GM12878 (cell line): ENCODE measurements around the gene BCR. TPM values are rescaled to one million over a fixed set of nuclear protein-coding genes. Genes with fewer than 3 reads are reported as not detected.

Source experiments
- ATAC-seq: fragments of 200-7000 bp; cut with Tn5 transposase; 3 replicates; pipeline ENCODE4 v1.9.1; 2020; ENCODE audit warnings: mild to moderate bottlenecking, moderate library complexity
- BruUV-seq: library from RNA; stranded (reverse); fragments of 400-500 nt; replicated peaks from 2 replicates; lab custom pipeline; 2021; lab: Mats Ljungman, UMichigan
- CTCF ChIA-PET: fragments of 300-600 bp; sonication (Branson Sonifier 250); formaldehyde crosslinking; extraction: SDS; loops from one replicate; lab custom pipeline; 2021; ENCODE audit warnings: inconsistent platforms; lab: Yijun Ruan, JAX
- POLR2A ChIA-PET: fragments of 350-600 bp; formaldehyde crosslinking; extraction: SDS; loops from one replicate; lab custom pipeline; 2021; ENCODE audit warnings: inconsistent platforms; lab: Charles Lee
- RAD21 ChIA-PET: fragments of 300-600 bp; sonication (Branson Sonifier 250); formaldehyde crosslinking; loops from one replicate; lab custom pipeline; 2023; ENCODE audit warnings: antibody characterized with exemption; ENCODE audit not compliant: unreplicated experiment; lab: Charles Lee
- SMC1A ChIA-PET: fragments of 300-600 bp; sonication (Branson Sonifier 250); formaldehyde crosslinking; loops from one replicate; lab custom pipeline; 2023; ENCODE audit not compliant: unreplicated experiment, uncharacterized antibody; lab: Charles Lee
- DNase-seq: peaks from one replicate; pipeline ENCODE4 v3.0.0-alpha.2; 2011; ENCODE audit warnings: low read depth, low spot score
- FAIRE-seq: peaks from 3 replicates; lab custom pipeline; 2011; peaks lifted over from hg19 to GRCh38; lab: Jason Lieb, UNC
- H2AFZ ChIP-seq: 2 replicates; pipeline ENCODE4 v1.6.0; 2011; ENCODE audit warnings: low read depth, low read length, control low read depth; ENCODE audit not compliant: control insufficient read depth
- H3K27ac ChIP-seq: 2 replicates; pipeline ENCODE4 v1.5.1; 2011; ENCODE audit warnings: control low read depth; ENCODE audit not compliant: control insufficient read depth, insufficient read depth
- H3K27me3 ChIP-seq, 2 experiments: replicated peaks in 1 of 2; 2 replicates each; pipeline versions ENCODE4 v1.6.0 to v1.6.1; 2011; ENCODE audit warnings: low read length in 1 of 2; ENCODE audit not compliant: control insufficient read depth in 2 of 2, insufficient read depth in 2 of 2
- H3K36me3 ChIP-seq, 2 experiments: 2 replicates each; pipeline ENCODE4 v1.5.1; 2011; ENCODE audit warnings: low read length in 1 of 2; ENCODE audit not compliant: control insufficient read depth in 2 of 2, insufficient read depth in 2 of 2
- H3K4me1 ChIP-seq: 2 replicates; pipeline ENCODE4 v1.6.1; 2011; ENCODE audit warnings: mild to moderate bottlenecking, low read length, moderate library complexity, mixed read lengths; ENCODE audit not compliant: control insufficient read depth, insufficient read depth
- H3K4me2 ChIP-seq: 2 replicates; pipeline ENCODE4 v1.6.0; 2011; ENCODE audit warnings: control low read depth; ENCODE audit not compliant: control insufficient read depth, insufficient read depth
- H3K4me3 ChIP-seq: fragments of 200-600 bp; sonication (generic); 2 replicates; pipeline ENCODE4 v1.5.1; 2016
- H3K79me2 ChIP-seq: 2 replicates; pipeline ENCODE4 v1.6.0; 2011; ENCODE audit warnings: low read length; ENCODE audit not compliant: control insufficient read depth, insufficient read depth
- H3K9ac ChIP-seq: 2 replicates; pipeline ENCODE4 v1.8.0; 2011; ENCODE audit warnings: low read length, control low read depth, mixed read lengths; ENCODE audit not compliant: control insufficient read depth, insufficient read depth
- H3K9me3 ChIP-seq: replicated peaks from 3 replicates; pipeline ENCODE4 v1.5.1; 2011; ENCODE audit warnings: mild to moderate bottlenecking, low read length; ENCODE audit not compliant: control insufficient read depth, insufficient read depth
- H4K20me1 ChIP-seq: 2 replicates; pipeline ENCODE4 v1.6.0; 2011; ENCODE audit not compliant: control insufficient read depth, insufficient read depth
- RAD51 ChIP-seq: fragments of 450-650 bp; IDR thresholded peaks from 2 replicates; pipeline ENCODE4 v1.6.1; 2016; ENCODE audit warnings: moderate library complexity, mild to moderate bottlenecking, inconsistent platforms
- SMAD5 ChIP-seq: IDR thresholded peaks from 2 replicates; pipeline ENCODE4 v1.6.1; 2016; ENCODE audit warnings: antibody characterized with exemption, low read depth
- ZNF24 ChIP-seq: fragments of 450-650 bp; IDR thresholded peaks from 2 replicates; pipeline ENCODE4 v1.6.1; 2017; ENCODE audit warnings: antibody characterized with exemption, mild to moderate bottlenecking
- whole genome bisulfite sequencing: methylation state at CpG from one replicate; pipeline ENCODE4 v1.1.6; 2016; ENCODE audit warnings: low lambda C conversion rate; ENCODE audit not compliant: insufficient replicate concordance, insufficient coverage; ENCODE audit errors: missing lambda C conversion rate; 5-methylcytosine and 5-hydroxymethylcytosine counted together
- in situ Hi-C: fragments of 300-500 bp; cut with MboI; formaldehyde crosslinking; loops from 9 replicates; pipeline ENCODE4 v1.14.3; 2018; ENCODE audit warnings: mixed read lengths
- intact Hi-C: fragments of 100-400 bp; cut with micrococcal nuclease; formaldehyde crosslinking; loops from one replicate; pipeline ENCODE4 v1.14.2; 2022; ENCODE audit not compliant: unreplicated experiment
- polyA plus RNA-seq, 11 experiments: library from polyadenylated mRNA; depleted of rRNA in 4 of 11; unstranded in 6 of 11; stranded (reverse) in 5 of 11; fragments of >200 nt; fragmentation: Nextera tagmentation in 4 of 11; fragmentation: Illumina TruSeq in 1 of 11; extraction: Ambion mirVana in 4 of 11; extraction: Trizol in 1 of 11; gene quantifications; 1 replicate in 1 of 11; 2 replicates in 10 of 11; pipeline versions ENCODE4 v1.2.1 to v1.2.3, GENCODE V29; 2011 to 2016; ENCODE audit warnings: inconsistent platforms in 2 of 11, missing spikeins in 2 of 11, low read depth in 1 of 11
- total RNA-seq, 4 experiments: library from RNA; depleted of rRNA in 3 of 4; stranded (reverse); fragments of >200 nt in 3 of 4; fragmentation: Illumina TruSeq in 1 of 4; extraction: Trizol in 1 of 4; gene quantifications; 2 replicates each; pipeline versions ENCODE4 v1.2.1 to v1.2.3, GENCODE V29; 2013 to 2021
- TF ChIP-seq, protein P1 (sequence below): fragments of 450-650 bp; IDR thresholded peaks from 2 replicates; pipeline ENCODE4 v1.6.1; 2018; ENCODE audit warnings: borderline replicate concordance, mild to moderate bottlenecking; ENCODE audit not compliant: partially characterized antibody
- TF ChIP-seq, protein P2 (sequence below): fragments of 450-650 bp; IDR thresholded peaks from 2 replicates; pipeline ENCODE4 v1.6.1; 2018; ENCODE audit warnings: mild to moderate bottlenecking, low read depth, moderate library complexity; ENCODE audit not compliant: partially characterized antibody

Gene BCR
- total and polyA plus RNA-seq, 10 of the 15 experiments (the other 5 are each of a cell fraction or from before 2014, with no cell fraction given) = 1.7 to 64.7 (median 18.4) TPM

DNA sequence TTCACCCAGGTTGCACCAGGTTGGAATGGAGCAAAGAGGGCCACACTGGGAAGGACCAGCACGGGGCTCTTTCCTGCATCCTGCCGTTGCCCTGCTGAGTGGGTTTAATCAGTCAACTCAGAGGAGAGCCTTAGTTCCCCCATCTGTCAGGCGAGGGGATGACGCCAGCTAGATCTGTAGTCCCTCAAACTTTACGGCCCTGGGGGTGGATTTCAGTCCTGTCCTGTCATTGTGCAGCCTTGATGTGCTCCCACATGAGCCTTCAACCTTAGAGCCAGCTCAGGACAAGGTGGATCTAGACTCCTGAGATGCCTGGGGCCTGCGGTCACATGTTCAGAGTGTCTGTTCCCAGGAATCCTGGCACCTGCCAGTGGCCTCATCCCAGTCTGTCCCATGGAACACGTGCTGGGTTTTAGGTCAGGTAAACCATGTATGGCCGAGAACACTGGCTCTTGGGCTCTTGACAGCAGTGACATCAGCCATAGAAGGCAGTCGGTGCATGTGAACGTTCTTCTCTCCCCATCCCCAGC lies 104.3 kb downstream of the BCR start:
- no peak overlapping the region for H3K27ac ChIP-seq
- no peak overlapping the region for H3K9ac ChIP-seq
- SMC1A ChIA-PET = no interaction called here
- in situ Hi-C loops (loop anchor here (5.0 to 25.0 kb wide), 2 partner anchors 317 to 472 kb away; no protein-coding TSS in a partner anchor), intact Hi-C loops (no loop called here)
- H4K20me1 ChIP-seq = no peaks in the 10 kb centered on the region
- no peak for FAIRE-seq
- RAD21 ChIA-PET = interaction anchor here (6.0 kb wide), 1 partner anchor 107 kb away, joined by 167 read pairs; the partner anchor contains the start of gene BCR
- H3K4me1 ChIP-seq = peaks cover 11% of the 10 kb centered on the region
- TF ChIP-seq ZNF24 (no peak), RAD51 (no peak), SMAD5 (no peak)
- TF ChIP-seq, protein P1, sequence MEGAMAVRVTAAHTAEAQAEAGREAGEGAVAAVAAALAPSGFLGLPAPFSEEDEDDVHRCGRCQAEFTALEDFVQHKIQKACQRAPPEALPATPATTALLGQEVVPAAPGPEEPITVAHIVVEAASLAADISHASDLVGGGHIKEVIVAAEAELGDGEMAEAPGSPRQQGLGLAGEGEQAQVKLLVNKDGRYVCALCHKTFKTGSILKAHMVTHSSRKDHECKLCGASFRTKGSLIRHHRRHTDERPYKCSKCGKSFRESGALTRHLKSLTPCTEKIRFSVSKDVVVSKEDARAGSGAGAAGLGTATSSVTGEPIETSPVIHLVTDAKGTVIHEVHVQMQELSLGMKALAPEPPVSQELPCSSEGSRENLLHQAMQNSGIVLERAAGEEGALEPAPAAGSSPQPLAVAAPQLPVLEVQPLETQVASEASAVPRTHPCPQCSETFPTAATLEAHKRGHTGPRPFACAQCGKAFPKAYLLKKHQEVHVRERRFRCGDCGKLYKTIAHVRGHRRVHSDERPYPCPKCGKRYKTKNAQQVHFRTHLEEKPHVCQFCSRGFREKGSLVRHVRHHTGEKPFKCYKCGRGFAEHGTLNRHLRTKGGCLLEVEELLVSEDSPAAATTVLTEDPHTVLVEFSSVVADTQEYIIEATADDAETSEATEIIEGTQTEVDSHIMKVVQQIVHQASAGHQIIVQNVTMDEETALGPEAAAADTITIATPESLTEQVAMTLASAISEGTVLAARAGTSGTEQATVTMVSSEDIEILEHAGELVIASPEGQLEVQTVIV = no peak
- TF ChIP-seq, protein P2, sequence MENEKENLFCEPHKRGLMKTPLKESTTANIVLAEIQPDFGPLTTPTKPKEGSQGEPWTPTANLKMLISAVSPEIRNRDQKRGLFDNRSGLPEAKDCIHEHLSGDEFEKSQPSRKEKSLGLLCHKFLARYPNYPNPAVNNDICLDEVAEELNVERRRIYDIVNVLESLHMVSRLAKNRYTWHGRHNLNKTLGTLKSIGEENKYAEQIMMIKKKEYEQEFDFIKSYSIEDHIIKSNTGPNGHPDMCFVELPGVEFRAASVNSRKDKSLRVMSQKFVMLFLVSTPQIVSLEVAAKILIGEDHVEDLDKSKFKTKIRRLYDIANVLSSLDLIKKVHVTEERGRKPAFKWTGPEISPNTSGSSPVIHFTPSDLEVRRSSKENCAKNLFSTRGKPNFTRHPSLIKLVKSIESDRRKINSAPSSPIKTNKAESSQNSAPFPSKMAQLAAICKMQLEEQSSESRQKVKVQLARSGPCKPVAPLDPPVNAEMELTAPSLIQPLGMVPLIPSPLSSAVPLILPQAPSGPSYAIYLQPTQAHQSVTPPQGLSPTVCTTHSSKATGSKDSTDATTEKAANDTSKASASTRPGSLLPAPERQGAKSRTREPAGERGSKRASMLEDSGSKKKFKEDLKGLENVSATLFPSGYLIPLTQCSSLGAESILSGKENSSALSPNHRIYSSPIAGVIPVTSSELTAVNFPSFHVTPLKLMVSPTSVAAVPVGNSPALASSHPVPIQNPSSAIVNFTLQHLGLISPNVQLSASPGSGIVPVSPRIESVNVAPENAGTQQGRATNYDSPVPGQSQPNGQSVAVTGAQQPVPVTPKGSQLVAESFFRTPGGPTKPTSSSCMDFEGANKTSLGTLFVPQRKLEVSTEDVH = no peak
- 72% methylated on average over 10 of the region's 10 CpGs for WGBS
- H2AFZ ChIP-seq = no peak overlapping the region
- no peak for ATAC-seq
- POLR2A ChIA-PET = no interaction called here
- peaks cover 4 to 28% of the 10 kb centered on the region in 2 experiments; a peak in 3 of 4 replicates for H3K36me3 ChIP-seq
- H3K9me3 ChIP-seq = no peaks in the 10 kb centered on the region
- no peaks in the 10 kb centered on the region for H3K79me2 ChIP-seq
- CTCF ChIA-PET = interaction anchor here (1.3 to 3.1 kb wide), 4 partner anchors 92 to 325 kb away, joined by 3 to 13 read pairs (median 5); no protein-coding TSS in a partner anchor
- H3K4me2 ChIP-seq = no peak overlapping the region
- BruUV-seq = no TSS peak
- no peak overlapping the region for H3K4me3 ChIP-seq
- no peak for DNase-seq
- H3K27me3 ChIP-seq = no peaks in the 10 kb centered on the region
